Colon (tissue), 2 donors: ENCODE measurements around the gene P4HTM.

Experiments used
- FAIRE-seq: peaks from 2 replicates; lab custom pipeline; 2012; peaks lifted over from hg19 to GRCh38; lab: Jason Lieb, UNC
- donor health status: control.
- donor health status: control.

Gene P4HTM

GRCh38 chr3:48984663-48985062 is 5.4 kb upstream of the P4HTM start:
- no peak for FAIRE-seq

GRCh38 chr3:48985831-48986376 is 4.1 kb upstream of the P4HTM start:
- FAIRE-seq, result no peak

GRCh38 chr3:48989126-48989795 is 780 bp upstream of the P4HTM start:
- no peak for FAIRE-seq

GRCh38 chr3:48990636-48991469 is 812 bp downstream of the P4HTM start:
- FAIRE-seq, result no peak

GRCh38 chr3:48991851-48992545 is 2.0 kb downstream of the P4HTM start:
- no peak for FAIRE-seq

- FAIRE-seq, result no peak
Measured at GRCh38 chr3:48993834-48994233, 3.8 kb downstream of the P4HTM start.

GRCh38 chr3:48996640-48997039 is 6.6 kb downstream of the P4HTM start:
- FAIRE-seq, result no peak

GRCh38 chr3:48997102-48997635 is 7.1 kb downstream of the P4HTM start:
- FAIRE-seq, result no peak

GRCh38 chr3:48997714-48998637 is 7.9 kb downstream of the P4HTM start:
- FAIRE-seq, result no peak

- no peak for FAIRE-seq
Measured at GRCh38 chr3:48999085-48999858, 9.2 kb downstream of the P4HTM start.

GRCh38 chr3:49001155-49001554 is 11.1 kb downstream of the P4HTM start:
- no peak for FAIRE-seq

- no peak for FAIRE-seq
Measured at GRCh38 chr3:49004352-49005302, 14.6 kb downstream of the P4HTM start.

- no peak for FAIRE-seq
Measured at GRCh38 chr3:49005303-49005680, 15.3 kb downstream of the P4HTM start.

- no peak for FAIRE-seq
Measured at GRCh38 chr3:49005998-49006397, 16.0 kb downstream of the P4HTM start.

GRCh38 chr3:49006408-49007067 is 16.5 kb downstream of the P4HTM start:
- no peak for FAIRE-seq

GRCh38 chr3:49007068-49007770 is 17.2 kb downstream of the P4HTM start, which contains the start of gene WDR6:
Gene WDR6, plus strand, starts transcription at chr3:49007391. Its CDS starts 41 bp downstream, at chr3:49007432.
- FAIRE-seq, result no peak

GRCh38 chr3:49007771-49008528 is 17.9 kb downstream of the P4HTM start:
- FAIRE-seq, result no peak
